ENCODE data around the gene SNX27. TPM values are rescaled to one million over a fixed set of nuclear protein-coding genes. Genes with fewer than 3 reads are reported as not detected.
"Not testable (repeated sequence)": the region's sequence is repeated elsewhere in the genome, so short reads cannot be mapped to it uniquely, and the experiment has no call there.

The SNX27 gene
- total RNA-seq, 4 donors from 2014 or later: 37.0 to 43.7 (median 40.9) TPM

DNA sequence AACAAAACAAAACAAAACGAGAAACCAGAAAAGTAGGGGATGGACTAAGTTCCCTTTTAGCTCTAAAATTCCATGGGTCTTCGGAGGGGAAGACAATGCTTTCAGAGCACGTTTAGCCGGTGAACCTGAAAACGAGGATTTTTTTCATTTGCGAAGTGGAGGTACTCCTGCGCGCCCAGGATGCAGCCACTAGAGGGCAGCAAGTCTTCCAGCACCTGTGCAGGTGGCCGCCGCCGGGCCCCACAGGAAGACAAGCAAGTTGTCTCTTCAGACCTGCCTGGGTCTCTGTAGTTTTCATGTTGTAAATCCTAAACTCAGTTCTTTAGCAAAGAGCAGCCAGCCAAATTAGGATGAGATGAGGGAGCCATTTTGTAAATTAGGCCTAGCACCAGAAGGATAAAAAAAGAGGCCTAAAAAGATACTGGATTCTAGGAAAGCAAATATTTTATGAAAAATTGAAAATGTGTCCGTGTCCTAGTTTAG, 17.7 kb upstream of the SNX27 start:
- intact Hi-C loops (cut with DNase I; ENCODE audit: low total_unique reads) (loop anchor here (1.0 to 2.0 kb wide), 3 partner anchors 141 to 242 kb away; no protein-coding TSS in a partner anchor), in situ Hi-C loops (cut with MboI; ENCODE audit: low sequenced_read_pairs in 4 of 4) (loop anchor here (5.0 to 25.0 kb wide), 4 partner anchors 138 to 243 kb away; partner anchors contain the start of genes C2CD4D (in 3 of the 4) and RORC (in 3 of the 4))
- H3K4me3 ChIP-seq: no peak overlapping the region
- TF ChIP-seq, protein P1, sequence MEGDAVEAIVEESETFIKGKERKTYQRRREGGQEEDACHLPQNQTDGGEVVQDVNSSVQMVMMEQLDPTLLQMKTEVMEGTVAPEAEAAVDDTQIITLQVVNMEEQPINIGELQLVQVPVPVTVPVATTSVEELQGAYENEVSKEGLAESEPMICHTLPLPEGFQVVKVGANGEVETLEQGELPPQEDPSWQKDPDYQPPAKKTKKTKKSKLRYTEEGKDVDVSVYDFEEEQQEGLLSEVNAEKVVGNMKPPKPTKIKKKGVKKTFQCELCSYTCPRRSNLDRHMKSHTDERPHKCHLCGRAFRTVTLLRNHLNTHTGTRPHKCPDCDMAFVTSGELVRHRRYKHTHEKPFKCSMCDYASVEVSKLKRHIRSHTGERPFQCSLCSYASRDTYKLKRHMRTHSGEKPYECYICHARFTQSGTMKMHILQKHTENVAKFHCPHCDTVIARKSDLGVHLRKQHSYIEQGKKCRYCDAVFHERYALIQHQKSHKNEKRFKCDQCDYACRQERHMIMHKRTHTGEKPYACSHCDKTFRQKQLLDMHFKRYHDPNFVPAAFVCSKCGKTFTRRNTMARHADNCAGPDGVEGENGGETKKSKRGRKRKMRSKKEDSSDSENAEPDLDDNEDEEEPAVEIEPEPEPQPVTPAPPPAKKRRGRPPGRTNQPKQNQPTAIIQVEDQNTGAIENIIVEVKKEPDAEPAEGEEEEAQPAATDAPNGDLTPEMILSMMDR (IDR thresholded peaks at IDR 0.05 in 4 of 5, conservative IDR thresholded peaks at IDR 0.05 in 1 of 5): peak; percentile 82 to 96 (median 84)
- TF ChIP-seq POLR2A (IDR thresholded peaks at IDR 0.05): no peak
- no peaks in the 10 kb centered on the region for H3K9me3 ChIP-seq
- no peaks in the 10 kb centered on the region for H3K27me3 ChIP-seq
- H3K4me1 ChIP-seq: peaks cover 0 to 7% of the 10 kb centered on the region in 2 donors
- ATAC-seq: peak; percentile 65 to 81
- peak; percentile 50 to 70 for DNase-seq
- no peaks in the 10 kb centered on the region for H3K36me3 ChIP-seq
- no peak overlapping the region for H3K27ac ChIP-seq

DNA sequence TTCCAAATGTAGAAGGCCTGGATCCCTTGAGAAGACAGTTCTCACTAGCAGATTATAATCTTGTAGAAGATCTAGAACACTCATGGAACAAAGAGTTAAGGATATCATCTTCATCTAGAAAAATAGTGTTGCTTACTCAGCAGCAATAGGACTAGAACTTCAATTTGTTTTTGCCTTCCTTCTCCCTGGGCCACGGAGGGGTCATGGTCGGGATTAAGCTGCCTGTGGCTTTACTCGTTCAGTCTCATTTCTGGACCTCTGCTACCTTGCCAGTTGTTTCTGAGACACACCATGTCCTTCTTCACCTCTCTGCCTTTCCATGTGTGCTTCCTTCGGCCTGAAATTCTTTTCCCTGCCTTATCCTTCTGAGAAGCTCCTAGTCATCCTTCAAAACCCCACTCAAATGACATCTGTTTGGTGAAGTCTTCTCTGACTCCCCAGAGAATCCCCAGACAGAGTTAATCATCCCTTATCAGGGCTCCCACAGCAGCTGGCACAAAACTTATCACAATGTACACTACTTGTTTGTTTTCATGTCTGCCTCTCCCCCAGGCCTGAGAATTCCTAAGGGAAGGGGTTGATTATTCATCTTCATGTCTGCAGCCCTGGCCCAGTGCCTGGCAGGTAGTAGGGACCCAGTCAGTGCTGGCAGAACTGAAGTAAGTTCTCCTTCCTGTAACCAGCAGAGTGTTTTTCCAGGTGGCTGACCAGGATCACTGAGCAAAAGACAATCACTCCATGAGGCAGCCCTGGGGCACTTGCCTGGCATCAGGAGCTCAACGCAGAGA, 15.5 kb upstream of the SNX27 start:
- in situ Hi-C loops (cut with MboI; ENCODE audit: low sequenced_read_pairs in 4 of 4): loop anchor here in 3 of 4 donors (5.0 to 25.0 kb wide), 3 partner anchors 136 to 241 kb away; partner anchors contain the start of genes C2CD4D (in 3 of the 3) and RORC (in 3 of the 3)

DNA sequence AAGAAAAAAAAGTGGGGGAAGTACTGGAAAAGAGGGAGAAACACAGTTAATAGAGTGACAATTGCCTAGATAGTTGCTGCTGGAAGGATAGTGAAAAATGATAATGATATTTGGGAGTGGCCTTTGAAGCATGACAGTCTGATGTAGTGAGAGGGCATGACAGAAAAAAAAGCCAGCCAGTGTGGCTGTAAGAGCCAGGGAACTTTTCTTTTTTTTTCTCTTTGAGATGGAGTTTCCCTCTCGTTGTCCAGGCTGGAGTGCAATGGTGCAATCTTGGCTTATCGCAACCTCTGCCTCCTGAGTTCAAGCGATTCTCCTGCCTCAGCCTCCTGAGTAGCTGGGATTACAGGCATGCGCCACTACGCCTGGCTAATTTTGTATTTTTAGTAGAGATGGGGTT, 9.3 kb upstream of the SNX27 start:
- H3K9me3 ChIP-seq; DNase-seq; intact Hi-C loops (cut with DNase I; ENCODE audit: low total_unique reads); H3K27ac ChIP-seq; H3K36me3 ChIP-seq; H3K27me3 ChIP-seq; ATAC-seq; H3K4me1 ChIP-seq; H3K4me3 ChIP-seq: not testable (repeated sequence)
- in situ Hi-C loops (cut with MboI; ENCODE audit: low sequenced_read_pairs in 4 of 4): loop anchor here in 1 of 4 donors (25.0 kb wide), 1 partner anchor 235 kb away; the partner anchor contains the start of genes C2CD4D and RORC

More for the DNA sequence above, 15.5 kb upstream of the SNX27 start:
- intact Hi-C loops (cut with DNase I; ENCODE audit: low total_unique reads): no loop called here
- Histone ChIP-seq H3K27ac (no peak overlapping the region), H3K36me3 (no peaks in the 10 kb centered on the region), H3K4me1 (peaks cover 0 to 7% of the 10 kb centered on the region in 2 donors), H3K9me3 (no peaks in the 10 kb centered on the region), H3K4me3 (no peak overlapping the region), H3K27me3 (no peaks in the 10 kb centered on the region)
- TF ChIP-seq POLR2A (IDR thresholded peaks at IDR 0.05): no peak
- TF ChIP-seq, protein P1 (IDR thresholded peaks at IDR 0.05 in 4 of 5, conservative IDR thresholded peaks at IDR 0.05 in 1 of 5): no peak
- DNase-seq (no peak), ATAC-seq (no peak)

DNA sequence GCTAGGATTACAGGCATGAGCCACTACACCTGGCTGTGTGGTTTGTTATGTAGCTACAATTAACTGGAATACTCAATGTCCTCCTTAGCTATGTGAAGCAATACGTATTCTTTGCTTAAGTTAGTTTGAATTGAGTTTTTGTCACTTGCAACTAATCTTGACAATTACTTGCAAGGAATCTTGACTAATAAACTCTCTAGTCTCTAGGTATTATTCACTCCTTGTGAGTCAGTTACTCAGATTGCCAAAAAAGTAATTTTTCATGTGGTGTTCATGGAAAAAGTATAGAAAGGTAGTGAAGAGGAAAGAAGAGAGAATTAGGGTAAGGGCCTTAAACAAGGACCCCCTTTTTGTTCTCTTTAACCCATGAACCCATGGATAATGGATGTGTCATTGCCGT, 7.6 kb upstream of the SNX27 start:
- no peak for TF ChIP-seq POLR2A (IDR thresholded peaks at IDR 0.05)
- TF ChIP-seq, protein P1 (IDR thresholded peaks at IDR 0.05 in 4 of 5, conservative IDR thresholded peaks at IDR 0.05 in 1 of 5): no peak
- no peaks in the 10 kb centered on the region for H3K4me1 ChIP-seq
- no peak overlapping the region for H3K27ac ChIP-seq
- H3K9me3 ChIP-seq: no peaks in the 10 kb centered on the region
- in situ Hi-C loops (cut with MboI; ENCODE audit: low sequenced_read_pairs in 4 of 4): loop anchor here in 1 of 4 donors (25.0 kb wide), 1 partner anchor 233 kb away; the partner anchor contains the start of genes C2CD4D and RORC
- intact Hi-C loops (cut with DNase I; ENCODE audit: low total_unique reads): no loop called here
- ATAC-seq: no peak
- H3K36me3 ChIP-seq: no peaks in the 10 kb centered on the region
- H3K4me3 ChIP-seq: no peak overlapping the region
- H3K27me3 ChIP-seq: peaks cover 0 to 3% (median 0%) of the 10 kb centered on the region in 3 donors
- DNase-seq: no peak

DNA sequence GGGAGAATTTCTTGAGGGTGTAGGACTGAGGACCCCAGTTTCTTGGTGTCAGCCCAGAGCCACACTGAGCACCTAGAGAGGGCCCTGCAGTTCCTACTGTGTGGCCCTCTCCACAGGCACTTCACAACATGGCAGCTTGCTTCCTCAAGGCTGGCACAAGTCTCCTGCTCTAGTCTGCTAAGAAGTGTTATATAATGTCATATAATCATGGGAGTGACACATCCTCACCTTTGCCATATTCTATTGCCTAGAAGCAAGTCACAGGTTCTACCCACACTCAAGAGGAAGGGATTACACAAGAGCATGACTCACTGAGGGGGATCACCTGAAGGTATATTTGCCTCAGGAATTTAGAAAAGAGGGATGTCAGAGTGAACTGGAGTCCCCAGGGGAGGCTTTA, 5.5 kb upstream of the SNX27 start:
- Histone ChIP-seq H3K27ac (no peak overlapping the region), H3K4me1 (peaks cover 0 to 4% of the 10 kb centered on the region in 2 donors), H3K27me3 (peaks cover 0 to 3% (median 0%) of the 10 kb centered on the region in 3 donors), H3K9me3 (no peaks in the 10 kb centered on the region), H3K36me3 (no peaks in the 10 kb centered on the region), H3K4me3 (no peak overlapping the region)
- no peak for ATAC-seq
- intact Hi-C loops (cut with DNase I; ENCODE audit: low total_unique reads) (no loop called here), in situ Hi-C loops (cut with MboI; ENCODE audit: low sequenced_read_pairs in 4 of 4) (loop anchor here in 1 of 4 donors (25.0 kb wide), 1 partner anchor 231 kb away; the partner anchor contains the start of genes C2CD4D and RORC)
- no peak for DNase-seq
- TF ChIP-seq POLR2A (IDR thresholded peaks at IDR 0.05): no peak
- TF ChIP-seq, protein P1 (IDR thresholded peaks at IDR 0.05 in 4 of 5, conservative IDR thresholded peaks at IDR 0.05 in 1 of 5): no peak

All from gastrocnemius medialis (tissue), 4 donors.